Mammary epithelial cell (primary cell): ENCODE measurements around the gene PRKN.

Experiments used
- EZH2 ChIP-seq: IDR thresholded peaks from 2 replicates; pipeline ENCODE4 v1.6.1; 2012; ENCODE audit warnings: low read length, inconsistent platforms, borderline replicate concordance
- TF ChIP-seq, protein P1 (sequence below), 2 donors: IDR thresholded peaks in 1 of 2; conservative IDR thresholded peaks in 1 of 2; 2 replicates each; pipeline ENCODE4 v1.5.1; 2011 to 2012; ENCODE audit warnings: inconsistent platforms in 2 of 2, low read length in 2 of 2, mild to moderate bottlenecking in 2 of 2, control low read depth in 1 of 2, low read depth in 1 of 2; ENCODE audit not compliant: insufficient read depth in 1 of 2; ENCODE audit errors: extremely low read depth in 1 of 2

DNA sequence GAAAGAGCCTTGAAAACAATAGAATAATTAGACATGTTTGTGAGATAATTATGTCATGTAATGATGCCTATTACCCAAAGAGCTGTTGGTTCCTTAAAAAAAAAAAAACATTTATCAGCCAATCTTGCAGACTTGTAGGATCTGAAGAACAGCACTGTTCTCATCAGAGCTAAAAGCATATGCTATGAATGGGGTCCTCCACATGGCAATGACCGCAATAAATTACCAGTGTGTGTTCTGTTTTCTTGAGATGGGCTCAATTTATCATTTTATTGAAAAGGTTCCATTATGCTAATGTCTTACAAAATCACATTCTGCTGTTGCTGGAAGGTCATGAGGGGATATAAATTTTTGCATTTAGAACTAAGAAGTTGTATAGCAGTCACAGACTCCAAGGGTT is 484.7 kb downstream of the PRKN start:
- TF ChIP-seq, protein P1, sequence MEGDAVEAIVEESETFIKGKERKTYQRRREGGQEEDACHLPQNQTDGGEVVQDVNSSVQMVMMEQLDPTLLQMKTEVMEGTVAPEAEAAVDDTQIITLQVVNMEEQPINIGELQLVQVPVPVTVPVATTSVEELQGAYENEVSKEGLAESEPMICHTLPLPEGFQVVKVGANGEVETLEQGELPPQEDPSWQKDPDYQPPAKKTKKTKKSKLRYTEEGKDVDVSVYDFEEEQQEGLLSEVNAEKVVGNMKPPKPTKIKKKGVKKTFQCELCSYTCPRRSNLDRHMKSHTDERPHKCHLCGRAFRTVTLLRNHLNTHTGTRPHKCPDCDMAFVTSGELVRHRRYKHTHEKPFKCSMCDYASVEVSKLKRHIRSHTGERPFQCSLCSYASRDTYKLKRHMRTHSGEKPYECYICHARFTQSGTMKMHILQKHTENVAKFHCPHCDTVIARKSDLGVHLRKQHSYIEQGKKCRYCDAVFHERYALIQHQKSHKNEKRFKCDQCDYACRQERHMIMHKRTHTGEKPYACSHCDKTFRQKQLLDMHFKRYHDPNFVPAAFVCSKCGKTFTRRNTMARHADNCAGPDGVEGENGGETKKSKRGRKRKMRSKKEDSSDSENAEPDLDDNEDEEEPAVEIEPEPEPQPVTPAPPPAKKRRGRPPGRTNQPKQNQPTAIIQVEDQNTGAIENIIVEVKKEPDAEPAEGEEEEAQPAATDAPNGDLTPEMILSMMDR (conservative IDR thresholded peaks at IDR 0.05 in 1 of 2, IDR thresholded peaks at IDR 0.05 in 1 of 2; ENCODE audit: extremely low read depth in 1 of 2, insufficient read depth in 1 of 2, low read depth in 1 of 2, low read length in 2 of 2), result no peak
- TF ChIP-seq EZH2, result no peak
